Erythroblast (primary cell): ENCODE data around the gene ASB8.
"Not testable (repeated sequence)": the region's sequence is repeated elsewhere in the genome, so short reads cannot be mapped to it uniquely, and the experiment has no call there.

Source experiments
- DNase-seq, 2 experiments: peaks; one replicate each; lab custom pipeline; 2025; lab: John Stamatoyannopoulos, UW
- GATA1 ChIP-seq: IDR thresholded peaks from 2 replicates; pipeline ENCODE4 v1.6.1; 2011; ENCODE audit warnings: low read depth, mild to moderate bottlenecking, control low read depth, low read length, moderate library complexity
- POLR2A ChIP-seq: IDR thresholded peaks from 2 replicates; pipeline ENCODE4 v1.6.1; 2011; ENCODE audit warnings: mild to moderate bottlenecking, low read length

ASB8 gene

GRCh38 chr12:48176417-48176751 is 19.1 kb upstream of the ASB8 start:
- DNase-seq: no peak
- TF ChIP-seq GATA1 (no peak), POLR2A (no peak)

DNA sequence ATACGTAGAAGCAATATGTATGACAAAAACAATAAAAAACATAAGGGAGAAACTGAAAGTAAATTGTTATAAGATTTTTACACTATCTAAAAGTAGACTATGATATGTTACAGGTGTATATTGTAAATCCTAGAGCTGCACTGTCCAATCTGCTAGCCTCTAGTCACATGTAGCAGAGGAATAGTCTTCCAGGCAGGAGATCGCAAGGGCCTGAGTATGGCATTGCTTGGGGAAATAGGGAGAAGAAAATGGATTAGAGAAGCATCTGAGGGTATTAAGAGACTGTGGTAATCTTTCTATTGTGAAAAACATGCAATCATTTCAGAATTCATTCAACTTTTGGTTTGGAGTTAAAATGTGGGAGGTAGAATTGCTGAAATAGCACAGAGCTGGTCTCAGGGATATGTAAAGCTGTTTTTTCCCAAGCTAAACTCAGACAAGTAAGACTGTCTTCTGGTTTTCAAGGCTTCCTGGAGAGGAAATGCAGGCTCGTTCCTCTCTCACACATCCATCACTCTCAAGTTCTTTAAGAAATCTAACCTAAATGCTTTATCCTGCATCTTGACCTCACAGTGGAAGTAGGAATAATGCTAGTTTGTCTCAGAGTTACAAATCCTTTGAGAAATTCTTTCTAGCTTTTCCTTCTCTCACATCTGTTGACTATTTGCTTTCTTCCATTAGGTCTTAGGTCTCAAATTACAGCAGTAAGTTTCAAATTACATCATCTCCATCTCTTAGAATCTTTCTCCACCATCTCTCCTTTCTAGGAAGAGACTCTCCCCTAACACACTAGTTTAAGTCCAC is 18.5 kb upstream of the ASB8 start:
- peak; percentile 14 to 58 for DNase-seq
- TF ChIP-seq POLR2A: no peak
- TF ChIP-seq GATA1: no peak

- DNase-seq: no peak
- no peak for TF ChIP-seq GATA1
- TF ChIP-seq POLR2A: no peak
Measured at GRCh38 chr12:48169011-48169410, 11.7 kb upstream of the ASB8 start.

DNA sequence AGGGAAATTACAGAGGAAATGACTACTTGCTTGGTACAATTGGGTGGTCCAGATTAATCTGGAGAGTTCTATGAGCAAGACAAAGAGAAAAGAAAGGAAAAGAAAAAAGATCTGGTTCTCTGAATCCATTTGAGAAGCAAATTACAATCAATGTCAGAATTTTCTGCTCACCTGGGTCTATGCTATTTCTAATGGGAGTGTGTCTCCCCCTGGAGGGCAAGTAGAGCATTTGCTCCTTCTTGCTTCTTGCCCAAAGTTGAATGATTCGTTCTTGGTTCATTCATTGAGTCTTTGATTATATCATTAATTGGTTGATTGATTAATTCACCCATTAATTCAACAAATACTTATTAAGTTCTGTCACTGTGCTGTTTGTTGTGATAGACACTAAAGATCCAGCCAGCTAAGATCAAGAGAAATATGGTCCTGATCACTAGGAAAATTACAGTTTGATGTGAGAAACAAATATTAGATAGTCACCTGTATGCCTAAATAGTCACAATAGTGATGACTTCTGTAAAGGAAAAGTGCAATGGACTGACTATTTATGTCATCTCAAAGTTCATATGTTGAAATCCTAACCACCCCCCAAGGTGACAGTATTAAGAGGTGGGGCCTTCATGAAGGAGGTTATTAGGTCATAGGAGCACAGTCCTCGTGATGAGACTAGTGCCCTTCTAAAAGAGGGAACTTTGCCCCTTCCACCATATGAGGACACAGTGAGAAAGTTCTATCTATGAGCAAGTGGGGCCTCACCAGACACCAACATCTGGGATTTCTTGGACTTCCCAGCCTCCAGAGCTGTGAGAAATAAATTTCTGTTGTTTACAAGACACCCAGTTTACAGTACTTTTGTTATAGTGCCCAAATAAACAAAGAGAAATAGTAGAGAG is 8.0 kb upstream of the ASB8 start:
- TF ChIP-seq POLR2A: no peak
- no peak for TF ChIP-seq GATA1
- DNase-seq: peak; percentile 79 to 89

DNA sequence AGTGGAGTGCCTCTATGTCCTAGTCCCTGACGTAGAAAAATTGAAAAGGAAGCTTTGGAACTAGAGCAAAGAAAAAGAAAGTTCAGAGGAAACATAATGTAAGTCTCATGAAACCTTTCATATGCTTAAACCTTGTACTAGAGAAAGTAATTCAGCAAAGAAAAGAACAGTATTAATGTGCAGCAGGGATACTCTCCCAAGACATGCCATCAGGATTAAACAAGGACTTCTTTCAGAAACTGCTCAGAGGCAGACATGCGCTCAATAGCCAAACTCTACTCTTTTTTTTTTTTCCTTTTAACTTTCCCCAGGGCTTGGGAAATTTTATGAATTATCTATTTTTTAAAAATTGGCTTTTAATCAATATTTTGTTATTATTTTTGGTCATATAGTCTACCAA is 7.1 kb upstream of the ASB8 start:
- DNase-seq: no peak
- no peak for TF ChIP-seq POLR2A
- no peak for TF ChIP-seq GATA1

GRCh38 chr12:48163150-48163747 is 5.9 kb upstream of the ASB8 start:
- peak in 1 of 2 experiments; percentile 10 for DNase-seq
- no peak for TF ChIP-seq GATA1
- no peak for TF ChIP-seq POLR2A

GRCh38 chr12:48160807-48161206 is 3.5 kb upstream of the ASB8 start:
- DNase-seq: peak; percentile 87 to 92
- TF ChIP-seq GATA1 (no peak), POLR2A (no peak)

DNA sequence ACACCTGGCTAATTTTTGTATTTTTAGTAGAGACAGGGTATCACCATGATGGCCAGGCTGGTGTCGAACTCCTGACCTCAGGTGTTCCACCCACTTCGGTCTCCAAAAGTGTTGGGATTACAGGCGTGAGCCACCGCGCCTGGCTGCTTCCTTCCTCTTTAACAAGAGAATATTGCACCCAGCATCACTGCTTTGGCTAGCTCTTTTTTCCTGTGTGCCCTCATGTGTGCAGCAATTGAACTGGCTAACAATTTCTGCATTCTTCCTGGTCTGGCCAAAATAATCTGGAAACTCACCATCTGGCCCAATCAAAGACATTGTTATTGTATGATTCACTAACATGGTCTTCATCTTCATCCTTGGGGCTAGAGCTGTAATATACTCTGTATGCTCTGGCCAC is 2.7 kb upstream of the ASB8 start:
- TF ChIP-seq GATA1: no peak
- TF ChIP-seq POLR2A: no peak
- no peak for DNase-seq

DNA sequence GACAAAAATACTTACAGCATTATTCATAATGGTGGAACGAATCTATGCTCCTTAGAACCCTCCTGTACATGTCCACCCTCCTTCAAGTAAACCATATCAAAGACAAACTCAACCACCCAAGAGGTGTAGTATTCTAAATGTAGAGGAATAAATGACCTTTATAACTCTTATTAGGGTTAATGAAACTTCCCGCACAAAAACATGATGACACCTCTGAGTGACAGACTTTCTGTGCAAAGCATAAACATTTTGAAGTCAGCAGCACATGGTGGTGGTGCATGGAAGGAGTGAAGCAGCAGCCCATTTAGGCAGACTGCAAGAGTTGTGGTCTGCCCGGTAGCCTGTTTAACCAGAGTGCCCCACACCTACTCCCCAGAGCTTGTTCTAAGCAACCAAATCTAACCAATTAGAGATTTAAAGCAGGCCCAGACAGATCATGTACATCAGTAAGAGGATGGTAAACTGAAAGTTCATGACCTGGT is 615 bp upstream of the ASB8 start:
- TF ChIP-seq GATA1: no peak
- no peak for TF ChIP-seq POLR2A
- no peak for DNase-seq

DNA sequence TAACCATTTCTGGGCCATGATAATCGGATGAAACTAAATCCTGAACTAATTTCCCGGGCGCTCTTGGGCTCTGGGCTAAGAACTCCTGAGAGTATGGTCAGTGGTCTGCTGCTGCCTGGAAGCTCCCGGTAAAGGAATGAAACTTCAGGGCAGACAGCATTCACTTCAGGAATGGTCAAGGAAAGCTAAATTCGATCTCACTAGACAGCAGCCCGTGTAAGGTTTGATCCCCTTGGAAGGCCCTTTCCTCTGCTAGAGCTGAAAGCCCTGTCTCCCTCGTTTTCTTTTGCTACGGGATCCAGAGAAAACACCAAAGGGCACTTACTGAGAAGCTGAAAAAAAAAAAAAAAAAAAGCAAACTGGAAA is 680 bp downstream of the ASB8 start:
- DNase-seq: no peak
- TF ChIP-seq GATA1: no peak
- no peak for TF ChIP-seq POLR2A

- not testable (repeated sequence) for DNase-seq
Measured at GRCh38 chr12:48155786-48156185, 1.5 kb downstream of the ASB8 start.

GRCh38 chr12:48151103-48151771 is 6.1 kb downstream of the ASB8 start:
- no peak for DNase-seq
- TF ChIP-seq GATA1: no peak

- peak; percentile 54 to 64 for DNase-seq
- TF ChIP-seq POLR2A: no peak
- TF ChIP-seq GATA1: no peak
Measured at GRCh38 chr12:48145981-48146380, 11.3 kb downstream of the ASB8 start.

DNA sequence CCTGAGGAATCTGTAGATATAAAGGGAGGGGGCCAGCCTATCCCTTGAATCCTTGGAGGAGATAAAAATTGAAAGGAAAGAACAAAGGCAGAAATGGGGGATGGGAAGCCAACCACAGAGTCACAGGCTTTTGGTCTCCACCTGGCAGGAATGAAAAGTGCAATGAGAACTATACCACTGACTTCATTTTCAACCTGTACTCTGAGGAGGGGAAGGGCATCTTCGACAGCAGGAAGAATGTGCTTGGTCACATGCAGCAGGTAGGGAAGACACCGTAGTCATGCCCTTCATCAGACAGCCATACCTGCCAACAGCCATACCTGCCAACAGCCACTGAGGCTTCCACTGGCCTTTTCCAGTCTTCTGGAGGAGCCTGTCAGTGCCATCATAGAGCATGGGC is 13.4 kb downstream of the ASB8 start:
- no peak for DNase-seq
- TF ChIP-seq GATA1 (no peak), POLR2A (no peak)
